ENCODE results near the gene ULBP3.

ULBP3 gene

DNA sequence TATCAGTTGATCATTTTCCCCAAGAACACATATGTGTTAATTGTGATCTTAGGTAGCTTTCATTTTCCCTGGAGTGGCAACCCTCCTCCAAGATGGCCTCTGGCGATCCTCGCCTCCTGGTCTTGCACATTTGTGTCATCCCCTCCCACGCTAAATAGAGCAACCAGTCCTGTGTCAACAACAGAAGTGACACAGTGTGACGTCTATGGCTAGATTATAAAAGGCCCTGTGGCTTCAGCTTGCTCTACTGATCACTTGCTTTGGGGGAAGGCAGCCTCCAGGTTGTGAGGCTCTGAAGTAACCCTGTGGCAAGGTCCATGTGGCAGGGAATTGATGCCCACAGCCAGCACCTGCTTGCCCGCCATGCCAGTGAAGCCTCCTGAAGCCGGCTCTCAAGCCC is 43.3 kb upstream of the ULBP3 start:
- TF ChIP-seq, protein P1, sequence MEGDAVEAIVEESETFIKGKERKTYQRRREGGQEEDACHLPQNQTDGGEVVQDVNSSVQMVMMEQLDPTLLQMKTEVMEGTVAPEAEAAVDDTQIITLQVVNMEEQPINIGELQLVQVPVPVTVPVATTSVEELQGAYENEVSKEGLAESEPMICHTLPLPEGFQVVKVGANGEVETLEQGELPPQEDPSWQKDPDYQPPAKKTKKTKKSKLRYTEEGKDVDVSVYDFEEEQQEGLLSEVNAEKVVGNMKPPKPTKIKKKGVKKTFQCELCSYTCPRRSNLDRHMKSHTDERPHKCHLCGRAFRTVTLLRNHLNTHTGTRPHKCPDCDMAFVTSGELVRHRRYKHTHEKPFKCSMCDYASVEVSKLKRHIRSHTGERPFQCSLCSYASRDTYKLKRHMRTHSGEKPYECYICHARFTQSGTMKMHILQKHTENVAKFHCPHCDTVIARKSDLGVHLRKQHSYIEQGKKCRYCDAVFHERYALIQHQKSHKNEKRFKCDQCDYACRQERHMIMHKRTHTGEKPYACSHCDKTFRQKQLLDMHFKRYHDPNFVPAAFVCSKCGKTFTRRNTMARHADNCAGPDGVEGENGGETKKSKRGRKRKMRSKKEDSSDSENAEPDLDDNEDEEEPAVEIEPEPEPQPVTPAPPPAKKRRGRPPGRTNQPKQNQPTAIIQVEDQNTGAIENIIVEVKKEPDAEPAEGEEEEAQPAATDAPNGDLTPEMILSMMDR (IDR thresholded peaks at IDR 0.05; ENCODE audit: low read depth, low read length), result no peak
- Histone ChIP-seq H3K9me3 (no peaks in the 10 kb centered on the region), H3K4me1 (no peaks in the 10 kb centered on the region), H3K4me3 (ENCODE audit: low read depth, low read length) (no peak overlapping the region), H3K36me3 (no peaks in the 10 kb centered on the region), H3K27me3 (peaks cover 4% of the 10 kb centered on the region; the same call in 1 of the 2 replicates)
- no peak for DNase-seq

DNA sequence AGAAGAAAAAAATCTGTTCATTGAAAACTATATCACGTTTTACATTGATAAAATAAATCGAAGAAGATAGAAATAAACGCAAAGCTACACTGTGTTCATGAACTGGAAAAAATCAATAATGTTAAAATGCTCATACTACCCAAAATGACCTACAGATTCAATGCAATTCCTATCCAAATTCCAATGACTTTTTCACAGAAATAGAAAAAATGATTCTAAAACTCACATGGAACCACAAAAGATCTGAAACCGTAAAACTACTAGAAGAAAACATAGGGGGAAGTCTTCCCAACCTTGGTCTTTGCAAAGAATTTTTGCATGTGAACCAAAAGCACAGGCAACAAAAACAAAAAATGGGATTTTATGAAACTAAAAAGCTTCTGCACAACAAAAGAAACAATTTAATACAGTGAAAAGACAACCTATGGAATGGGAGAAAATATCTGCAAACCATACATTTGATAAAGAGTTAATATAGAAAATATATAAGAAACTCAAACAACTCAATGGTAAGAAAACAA is 33.9 kb upstream of the ULBP3 start:
- Histone ChIP-seq H3K36me3 (no peaks in the 10 kb centered on the region), H3K4me1 (no peaks in the 10 kb centered on the region), H3K9me3 (no peaks in the 10 kb centered on the region), H3K27me3 (peaks cover 24% of the 10 kb centered on the region), H3K4me3 (ENCODE audit: low read depth, low read length) (no peak overlapping the region)
- no peak for DNase-seq
- TF ChIP-seq, protein P1 (IDR thresholded peaks at IDR 0.05; ENCODE audit: low read depth, low read length), result no peak

DNA sequence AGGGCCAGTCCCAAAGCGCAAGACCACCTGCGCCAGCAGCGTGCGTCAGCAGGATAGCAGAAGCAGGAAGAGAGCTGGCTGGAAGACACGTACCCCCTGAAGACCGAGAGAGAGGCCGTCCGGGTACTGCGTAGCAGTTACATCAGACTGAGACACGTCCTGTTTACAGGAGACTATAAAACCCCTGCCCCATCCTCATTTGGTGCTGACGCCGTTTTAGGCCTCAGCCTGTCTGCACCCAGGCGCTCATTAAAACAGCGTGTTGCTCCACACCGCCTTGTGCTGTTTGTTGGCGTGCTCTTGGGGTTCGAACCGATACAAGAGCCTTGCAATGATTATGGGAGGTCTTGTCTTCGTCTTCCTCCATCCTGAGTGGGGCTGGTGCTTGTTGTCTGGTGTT is 31.8 kb upstream of the ULBP3 start:
- Histone ChIP-seq H3K4me3 (ENCODE audit: low read depth, low read length) (no peak overlapping the region), H3K4me1 (no peaks in the 10 kb centered on the region), H3K9me3 (no peaks in the 10 kb centered on the region), H3K27me3 (peaks cover 24% of the 10 kb centered on the region), H3K36me3 (no peaks in the 10 kb centered on the region)
- TF ChIP-seq, protein P1 (IDR thresholded peaks at IDR 0.05; ENCODE audit: low read depth, low read length), result no peak
- DNase-seq, result no peak

GRCh38 chr6:150099953-150100352 is 31.0 kb upstream of the ULBP3 start:
- no peak for DNase-seq
- H3K9me3 ChIP-seq, result no peaks in the 10 kb centered on the region
- no peak overlapping the region for H3K4me3 ChIP-seq (ENCODE audit: low read depth, low read length)
- TF ChIP-seq, protein P1 (IDR thresholded peaks at IDR 0.05; ENCODE audit: low read depth, low read length), result no peak
- no peaks in the 10 kb centered on the region for H3K36me3 ChIP-seq
- no peaks in the 10 kb centered on the region for H3K4me1 ChIP-seq
- peaks cover 24% of the 10 kb centered on the region for H3K27me3 ChIP-seq

DNA sequence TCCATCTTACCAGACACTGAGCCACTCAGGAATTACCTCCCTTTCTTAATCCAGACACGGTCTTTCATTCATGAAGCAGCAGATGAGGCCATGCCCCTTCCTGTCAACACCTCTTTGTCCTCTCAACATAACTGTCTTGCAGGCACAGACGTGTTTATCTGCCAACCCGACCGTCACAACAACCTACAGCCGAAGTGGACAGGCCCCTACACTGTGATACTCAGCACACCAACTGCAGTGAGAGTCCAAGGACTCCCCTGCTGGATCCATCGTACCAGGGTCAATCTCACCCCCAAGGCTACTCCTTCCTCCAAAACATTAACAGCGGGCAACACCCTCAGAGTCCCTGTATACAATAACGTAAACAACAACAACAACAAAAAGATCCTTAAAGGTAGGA is 30.6 kb upstream of the ULBP3 start:
- Histone ChIP-seq H3K27me3 (peaks cover 23% of the 10 kb centered on the region), H3K36me3 (no peaks in the 10 kb centered on the region), H3K4me1 (no peaks in the 10 kb centered on the region), H3K9me3 (no peaks in the 10 kb centered on the region), H3K4me3 (ENCODE audit: low read depth, low read length) (no peak overlapping the region)
- TF ChIP-seq, protein P1 (IDR thresholded peaks at IDR 0.05; ENCODE audit: low read depth, low read length), result no peak
- DNase-seq, result no peak

GRCh38 chr6:150098155-150098554 is 29.2 kb upstream of the ULBP3 start:
- no peak for DNase-seq
- H3K4me3 ChIP-seq (ENCODE audit: low read depth, low read length), result no peak overlapping the region
- no peaks in the 10 kb centered on the region for H3K4me1 ChIP-seq
- peaks cover 24% of the 10 kb centered on the region for H3K27me3 ChIP-seq
- TF ChIP-seq, protein P1 (IDR thresholded peaks at IDR 0.05; ENCODE audit: low read depth, low read length), result no peak
- H3K36me3 ChIP-seq, result no peaks in the 10 kb centered on the region
- no peaks in the 10 kb centered on the region for H3K9me3 ChIP-seq
